ENCODE results near the gene IBA57.

The IBA57 gene

DNA sequence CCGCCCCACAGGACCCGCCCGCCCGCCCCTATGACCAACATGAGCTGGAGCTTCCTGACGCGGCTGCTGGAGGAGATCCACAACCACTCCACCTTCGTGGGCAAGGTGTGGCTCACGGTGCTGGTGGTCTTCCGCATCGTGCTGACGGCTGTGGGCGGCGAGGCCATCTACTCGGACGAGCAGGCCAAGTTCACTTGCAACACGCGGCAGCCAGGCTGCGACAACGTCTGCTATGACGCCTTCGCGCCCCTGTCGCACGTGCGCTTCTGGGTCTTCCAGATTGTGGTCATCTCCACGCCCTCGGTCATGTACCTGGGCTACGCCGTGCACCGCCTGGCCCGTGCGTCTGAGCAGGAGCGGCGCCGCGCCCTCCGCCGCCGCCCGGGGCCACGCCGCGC, 7.9 kb upstream of the IBA57 start:
- no peak for DNase-seq

DNA sequence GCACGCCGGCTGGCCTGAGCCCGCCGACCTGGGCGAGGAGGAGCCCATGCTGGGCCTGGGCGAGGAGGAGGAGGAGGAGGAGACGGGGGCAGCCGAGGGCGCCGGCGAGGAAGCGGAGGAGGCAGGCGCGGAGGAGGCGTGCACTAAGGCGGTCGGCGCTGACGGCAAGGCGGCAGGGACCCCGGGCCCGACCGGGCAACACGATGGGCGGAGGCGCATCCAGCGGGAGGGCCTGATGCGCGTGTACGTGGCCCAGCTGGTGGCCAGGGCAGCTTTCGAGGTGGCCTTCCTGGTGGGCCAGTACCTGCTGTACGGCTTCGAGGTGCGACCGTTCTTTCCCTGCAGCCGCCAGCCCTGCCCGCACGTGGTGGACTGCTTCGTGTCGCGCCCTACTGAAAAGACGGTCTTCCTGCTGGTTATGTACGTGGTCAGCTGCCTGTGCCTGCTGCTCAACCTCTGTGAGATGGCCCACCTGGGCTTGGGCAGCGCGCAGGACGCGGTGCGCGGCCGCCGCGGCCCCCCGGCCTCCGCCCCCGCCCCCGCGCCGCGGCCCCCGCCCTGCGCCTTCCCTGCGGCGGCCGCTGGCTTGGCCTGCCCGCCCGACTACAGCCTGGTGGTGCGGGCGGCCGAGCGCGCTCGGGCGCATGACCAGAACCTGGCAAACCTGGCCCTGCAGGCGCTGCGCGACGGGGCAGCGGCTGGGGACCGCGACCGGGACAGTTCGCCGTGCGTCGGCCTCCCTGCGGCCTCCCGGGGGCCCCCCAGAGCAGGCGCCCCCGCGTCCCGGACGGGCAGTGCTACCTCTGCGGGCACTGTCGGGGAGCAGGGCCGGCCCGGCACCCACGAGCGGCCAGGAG, 7.2 kb upstream of the IBA57 start:
- no peak for DNase-seq

DNA sequence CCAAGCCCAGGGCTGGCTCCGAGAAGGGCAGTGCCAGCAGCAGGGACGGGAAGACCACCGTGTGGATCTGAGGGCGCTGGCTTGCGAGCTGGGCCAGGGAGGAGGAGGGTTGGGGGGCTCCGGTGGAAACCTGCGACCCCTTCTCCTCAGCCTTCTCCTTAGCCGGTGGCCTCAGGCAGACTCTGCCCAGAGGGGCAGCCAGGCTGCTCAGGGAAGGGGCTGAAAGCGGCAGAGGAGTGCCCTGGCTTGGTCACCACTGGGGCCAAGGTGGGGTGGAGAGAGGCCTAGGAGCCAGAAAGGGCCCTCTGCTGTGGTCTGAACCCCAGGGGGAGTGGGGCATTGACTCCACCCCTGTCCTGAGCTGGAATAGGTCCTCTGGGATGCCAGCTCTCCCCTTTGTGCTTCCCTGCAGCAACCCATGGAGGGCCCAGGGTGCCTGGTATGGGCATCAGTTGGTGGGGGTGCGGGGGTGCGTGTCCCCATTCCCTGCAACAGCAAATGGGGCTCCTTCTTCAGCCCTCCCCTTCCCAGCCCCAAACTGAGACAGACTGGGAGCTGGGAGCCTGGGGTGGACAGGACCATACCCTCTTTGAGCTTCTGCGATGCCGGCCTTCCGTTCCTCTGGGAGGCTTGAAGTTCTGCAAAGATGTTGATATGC, 6.5 kb upstream of the IBA57 start:
- DNase-seq: no peak

DNA sequence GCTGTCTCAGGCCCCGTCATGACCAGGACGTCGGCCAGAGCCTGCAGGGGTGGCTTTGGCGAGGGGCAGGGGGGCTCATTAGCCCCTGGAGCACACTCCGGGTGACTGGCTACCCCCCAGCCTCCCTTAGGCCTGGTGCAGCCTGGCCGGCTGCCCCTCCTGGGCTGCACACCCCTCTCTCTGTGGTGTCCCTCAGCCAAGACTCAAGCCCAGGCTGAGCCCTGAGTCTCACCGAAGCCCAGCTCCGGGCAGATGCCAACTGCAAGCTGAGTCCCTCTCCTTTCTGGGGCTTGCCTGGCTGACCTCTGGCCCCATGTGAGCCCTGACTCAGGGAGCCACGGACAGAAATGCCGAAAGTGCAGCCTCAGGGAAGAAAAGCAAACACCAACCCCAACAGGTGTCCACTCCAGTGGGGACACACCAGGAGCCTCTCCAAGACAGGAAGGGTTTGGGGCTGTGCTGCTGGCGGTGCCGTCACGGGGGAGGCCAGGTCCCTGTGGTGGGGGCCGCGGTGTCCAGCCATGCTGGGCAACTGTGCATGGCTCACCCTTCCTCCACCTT, 5.3 kb upstream of the IBA57 start:
- no peak for DNase-seq

DNA sequence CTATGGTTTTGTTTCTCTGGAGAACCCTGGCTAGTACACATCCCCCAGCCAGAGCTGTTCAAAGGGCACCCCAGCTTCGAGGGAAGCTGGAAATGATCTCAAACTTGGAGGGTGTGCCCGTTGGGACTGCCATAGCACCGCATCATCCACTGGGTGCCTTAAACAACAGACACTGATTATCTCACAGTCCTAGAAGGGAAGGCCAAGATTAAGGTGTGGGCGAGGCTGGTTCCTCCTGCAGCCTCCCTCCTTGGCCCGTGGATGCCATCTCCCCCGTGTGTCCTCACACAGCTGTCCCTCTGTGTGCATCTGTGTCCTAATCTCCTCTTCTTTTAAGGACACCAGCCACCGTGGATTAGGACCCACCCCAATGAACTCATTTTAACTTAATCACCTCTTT, 4.2 kb upstream of the IBA57 start:
- peak; percentile 72 for DNase-seq

DNA sequence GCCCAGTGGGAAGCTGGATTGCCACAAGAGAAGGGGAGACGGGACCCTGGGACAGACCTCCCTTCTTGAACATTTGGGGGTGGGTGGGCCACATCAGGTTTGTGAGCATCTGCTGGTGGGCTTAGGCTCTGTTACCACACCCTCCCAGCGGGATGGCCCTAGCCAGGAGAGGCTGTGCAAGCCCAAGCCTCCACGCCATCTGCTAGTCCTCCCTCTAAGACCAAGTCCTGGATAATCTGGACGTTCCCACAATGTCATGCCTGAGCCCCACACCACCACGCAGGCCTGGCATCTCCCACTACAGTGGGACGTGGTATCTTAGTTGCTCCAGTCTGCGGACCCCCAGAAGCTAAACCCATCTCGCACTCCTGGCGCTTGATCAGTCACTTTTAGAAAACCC, 3.7 kb upstream of the IBA57 start:
- DNase-seq: no peak

DNA sequence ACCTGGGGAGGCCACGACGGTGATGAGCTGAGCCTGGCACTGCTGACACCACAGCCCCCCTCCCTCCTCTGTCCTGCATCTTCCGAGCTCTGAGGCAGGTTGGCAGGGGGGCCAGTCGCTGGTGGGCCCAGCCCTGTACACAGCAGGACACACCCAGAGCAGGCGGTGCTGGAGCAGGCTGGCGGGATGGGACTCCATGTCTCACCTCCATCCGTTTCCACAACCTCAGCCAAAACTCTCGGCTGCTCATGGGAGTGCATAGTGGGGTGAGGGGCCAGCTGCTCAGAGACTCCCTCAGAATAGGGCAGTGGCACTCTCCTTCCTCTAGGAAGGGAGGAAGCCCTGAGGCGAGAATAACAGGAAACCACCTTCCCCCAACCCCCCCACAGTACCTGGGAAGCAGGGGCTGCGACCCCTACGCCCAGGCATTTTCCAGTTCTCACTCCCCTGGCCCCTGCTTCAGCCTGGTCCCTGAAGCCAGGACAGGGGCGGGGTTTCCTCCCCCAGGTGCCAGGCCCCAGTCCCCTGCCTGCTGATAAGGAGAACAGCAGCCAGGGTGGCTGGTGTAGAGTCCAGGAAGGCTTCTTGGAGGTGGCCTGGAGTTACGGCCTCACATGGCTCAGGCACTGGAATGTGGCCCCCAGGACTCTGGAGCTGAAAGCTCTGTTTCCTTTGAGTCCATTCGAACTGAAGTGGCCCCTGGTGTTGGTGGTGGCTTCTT, 3.2 kb upstream of the IBA57 start:
- DNase-seq: peak; percentile 65

DNA sequence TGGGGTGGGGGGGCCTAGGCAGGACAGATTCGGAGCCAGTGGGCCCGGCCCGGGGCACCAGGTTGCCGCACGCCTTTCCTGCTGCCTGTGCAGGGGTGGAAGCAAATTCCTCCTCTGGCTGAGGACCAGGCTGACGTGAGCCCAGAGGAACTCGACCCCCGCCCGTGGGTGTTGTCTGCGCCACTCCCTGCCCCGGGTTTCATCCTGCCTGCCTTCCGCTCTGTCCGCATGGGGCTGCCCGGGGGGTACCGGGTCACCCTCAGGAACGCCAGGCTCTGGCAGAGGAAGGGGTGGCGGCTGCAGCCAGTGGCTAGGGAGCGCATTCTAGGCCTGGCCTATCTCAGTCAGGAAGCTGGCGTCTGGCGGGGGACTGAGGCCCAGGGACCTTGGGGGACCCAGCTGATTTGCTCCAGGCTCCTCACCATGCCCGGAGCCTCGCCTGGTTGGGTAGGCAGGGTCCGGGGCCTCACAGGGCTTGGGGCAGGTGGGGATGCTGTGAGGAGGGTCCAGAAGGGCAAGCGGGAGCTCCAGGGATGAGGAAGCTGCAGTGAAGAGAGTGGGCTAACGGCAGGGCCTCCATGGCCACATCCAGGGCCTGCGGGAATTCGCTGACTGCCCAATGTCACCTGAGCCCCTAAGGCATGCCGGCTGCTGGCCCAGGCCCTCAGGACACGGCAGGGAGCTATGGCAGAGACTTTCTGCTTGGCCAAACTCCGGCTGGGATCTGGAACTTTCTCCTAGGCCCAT, 2.4 kb upstream of the IBA57 start:
- no peak for DNase-seq

DNA sequence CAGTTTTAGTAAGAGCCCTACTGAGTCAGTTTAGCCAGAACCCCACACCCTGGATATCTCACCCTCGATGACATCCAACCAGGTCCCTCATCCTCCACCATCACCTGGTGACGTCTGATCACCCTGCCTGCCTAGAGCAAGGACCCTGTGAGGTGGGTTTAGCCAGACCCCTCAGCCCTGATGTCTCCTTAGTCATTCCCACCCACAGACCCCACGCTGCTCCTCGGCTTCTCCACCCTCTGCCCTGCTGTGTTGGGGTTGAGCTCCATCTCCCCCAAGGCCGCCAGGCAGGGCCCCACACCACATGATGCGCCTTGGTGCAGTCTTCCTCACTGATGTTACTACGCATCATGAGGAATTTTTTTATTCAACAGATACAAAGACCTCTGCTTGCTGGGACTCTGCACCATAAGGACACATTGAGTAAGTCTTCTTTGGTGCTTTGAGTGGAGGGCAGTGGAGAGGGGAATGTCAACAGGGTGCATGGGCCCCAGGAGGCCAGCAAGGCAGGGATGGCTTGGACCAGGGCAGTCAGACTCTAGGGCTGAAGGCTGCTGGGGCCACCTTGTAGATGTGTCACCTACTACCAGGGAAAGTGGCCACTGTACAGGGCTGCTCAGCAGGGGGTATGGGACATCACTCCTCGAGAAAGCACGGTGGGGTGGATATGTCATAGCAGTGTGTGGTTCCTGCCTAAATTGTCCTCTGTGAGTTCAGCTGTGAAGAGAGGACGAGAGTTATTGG, 1.7 kb upstream of the IBA57 start:
- DNase-seq: no peak

DNA sequence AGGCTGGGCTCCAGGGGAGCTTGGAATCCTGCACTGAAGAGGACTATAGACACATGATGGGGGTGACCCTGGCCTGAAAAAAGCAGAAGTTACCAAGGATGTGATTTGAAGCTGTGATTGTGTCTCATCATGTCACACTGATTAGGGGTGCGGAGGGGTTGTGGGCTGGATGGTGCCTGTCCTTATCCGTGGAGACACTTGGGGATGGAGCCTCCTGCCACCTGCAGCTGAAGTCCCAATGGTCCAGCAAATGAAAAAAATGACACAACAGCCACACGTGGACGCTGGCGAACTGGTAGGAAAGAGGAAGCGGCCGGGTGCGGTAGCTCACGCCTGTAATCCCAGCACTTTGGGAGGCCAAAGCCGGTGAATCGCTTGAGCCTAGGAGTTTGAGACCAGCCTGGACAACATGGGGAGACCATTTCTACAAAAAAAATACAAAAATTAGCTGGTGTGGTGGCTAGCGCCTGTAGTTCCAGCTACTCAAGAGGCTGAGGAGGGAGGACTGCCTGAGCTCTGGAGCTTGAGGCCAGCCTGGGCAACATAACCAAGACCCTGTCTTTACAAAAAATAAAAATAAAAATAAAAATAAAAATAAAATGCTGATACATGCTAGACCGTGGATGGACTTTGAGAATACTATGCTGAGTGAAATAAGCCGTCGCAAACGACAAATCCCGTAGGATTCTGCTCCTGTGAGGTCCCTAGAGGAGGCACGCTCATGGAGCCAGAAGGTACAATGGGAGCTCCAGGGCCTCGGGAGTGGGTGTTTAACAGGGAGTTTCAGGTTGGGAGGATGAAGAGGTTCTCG, 838 bp upstream of the IBA57 start:
- peak; percentile 44 for DNase-seq

DNA sequence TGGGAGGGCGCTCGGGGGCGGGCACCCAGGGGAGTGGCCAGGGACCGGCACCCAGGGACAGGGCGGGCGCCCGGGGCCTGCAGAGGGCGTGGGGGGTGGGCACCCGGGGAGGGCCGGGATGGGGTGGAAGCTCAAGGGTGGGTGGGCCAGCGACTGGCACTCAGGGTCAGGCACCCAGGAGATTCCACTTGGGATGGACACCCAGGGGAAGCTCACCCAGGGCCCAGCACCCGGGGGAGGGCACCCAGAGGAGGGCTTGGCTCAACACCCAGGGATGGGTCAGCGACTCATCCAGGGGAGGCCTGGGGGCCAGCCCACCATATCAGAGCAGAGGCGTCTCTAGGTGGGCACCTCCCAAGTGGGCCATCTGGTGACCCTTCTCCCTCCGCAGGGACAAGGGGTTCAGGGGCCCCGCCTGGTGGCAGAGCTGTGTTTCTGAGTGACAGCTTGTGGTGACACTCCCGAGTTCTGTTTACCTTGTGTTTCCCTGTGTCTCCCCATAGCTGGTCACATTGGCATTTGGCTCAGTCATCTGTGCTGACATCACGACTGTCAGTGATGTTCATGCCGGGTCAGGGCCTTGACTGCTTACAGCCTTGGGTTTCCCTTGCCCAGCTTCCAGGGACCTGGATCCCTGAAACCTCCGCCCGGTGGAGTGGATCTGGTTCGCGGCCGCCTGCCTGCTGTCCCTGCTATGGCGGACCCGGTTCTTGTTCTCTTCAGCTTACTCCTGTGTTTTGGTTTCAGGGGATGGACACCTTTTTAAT, 749 bp downstream of the IBA57 start:
- peak; percentile 83 for DNase-seq

DNA sequence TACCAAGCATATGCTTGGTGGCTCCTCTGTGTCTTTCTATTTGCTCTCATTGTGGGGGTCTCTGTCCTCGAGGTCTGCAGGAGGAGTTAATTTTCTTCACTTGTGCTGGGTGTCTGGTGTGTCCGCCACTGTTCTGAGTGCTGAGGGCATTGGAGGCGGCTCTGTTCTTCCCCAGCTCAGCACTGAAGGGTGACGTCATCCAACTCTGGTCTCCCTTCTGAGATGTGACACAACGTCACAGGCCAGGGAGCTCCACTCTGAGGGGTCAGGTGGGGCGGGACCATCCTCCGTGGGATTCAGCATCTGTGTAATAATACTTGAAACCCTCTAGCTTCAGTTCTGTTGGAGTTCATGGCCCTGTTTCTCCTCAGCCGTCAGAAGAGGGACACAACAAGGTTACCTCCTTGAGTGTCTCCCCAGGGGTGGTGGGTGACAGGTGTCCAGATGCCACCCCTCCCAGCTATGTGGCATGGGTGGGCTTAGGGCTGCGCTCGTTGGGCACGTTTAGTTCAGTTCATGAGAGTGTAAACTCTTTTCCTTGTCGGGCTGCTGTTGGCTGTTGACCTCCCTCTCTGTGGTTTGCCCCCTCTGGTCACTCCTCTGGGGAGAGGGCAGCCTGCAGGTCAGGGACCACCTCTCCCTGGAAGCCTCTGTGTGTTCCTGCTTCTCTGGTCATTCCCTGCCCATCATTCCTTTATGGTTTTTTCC, 3.1 kb downstream of the IBA57 start:
- no peak for DNase-seq

DNA sequence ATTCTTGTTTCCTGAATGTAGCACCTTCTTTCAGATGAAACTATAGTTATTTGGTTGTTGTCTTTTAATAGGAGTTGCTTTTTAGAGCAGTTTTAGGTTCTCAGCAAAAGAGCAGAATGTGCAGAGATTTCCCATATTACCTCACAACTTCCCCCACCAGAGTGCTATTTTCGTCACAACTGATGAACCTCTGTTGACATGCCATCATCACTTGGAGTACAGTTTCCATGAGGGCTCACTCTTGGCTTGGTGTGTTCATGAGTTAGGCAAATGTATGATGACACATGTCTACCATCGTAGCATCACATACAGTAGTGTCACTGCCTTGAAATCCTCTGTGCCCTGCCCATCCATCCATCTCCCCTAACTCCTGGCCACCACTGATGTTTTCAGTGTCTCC, 3.7 kb downstream of the IBA57 start:
- no peak for DNase-seq

DNA sequence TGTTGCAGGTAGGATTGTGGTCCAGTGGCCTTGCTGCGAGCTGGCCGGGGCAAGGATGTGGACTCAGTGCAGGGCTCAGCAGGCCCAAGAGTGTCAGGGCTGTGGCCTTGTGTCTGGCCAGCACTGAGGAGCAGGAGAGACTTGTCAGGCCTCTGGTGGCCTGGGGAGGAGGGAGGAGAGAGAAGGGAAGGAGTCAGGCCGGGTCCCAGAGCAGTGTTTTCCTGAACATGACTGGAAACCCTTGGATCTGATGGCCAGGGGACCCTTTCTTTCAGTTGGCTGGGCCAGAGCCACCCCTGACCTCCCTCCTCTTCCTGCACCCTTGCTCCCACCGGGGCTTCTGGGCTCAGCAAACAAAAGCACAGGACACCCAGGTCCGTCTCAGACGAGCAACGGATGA, 5.1 kb downstream of the IBA57 start:
- DNase-seq: no peak

DNA sequence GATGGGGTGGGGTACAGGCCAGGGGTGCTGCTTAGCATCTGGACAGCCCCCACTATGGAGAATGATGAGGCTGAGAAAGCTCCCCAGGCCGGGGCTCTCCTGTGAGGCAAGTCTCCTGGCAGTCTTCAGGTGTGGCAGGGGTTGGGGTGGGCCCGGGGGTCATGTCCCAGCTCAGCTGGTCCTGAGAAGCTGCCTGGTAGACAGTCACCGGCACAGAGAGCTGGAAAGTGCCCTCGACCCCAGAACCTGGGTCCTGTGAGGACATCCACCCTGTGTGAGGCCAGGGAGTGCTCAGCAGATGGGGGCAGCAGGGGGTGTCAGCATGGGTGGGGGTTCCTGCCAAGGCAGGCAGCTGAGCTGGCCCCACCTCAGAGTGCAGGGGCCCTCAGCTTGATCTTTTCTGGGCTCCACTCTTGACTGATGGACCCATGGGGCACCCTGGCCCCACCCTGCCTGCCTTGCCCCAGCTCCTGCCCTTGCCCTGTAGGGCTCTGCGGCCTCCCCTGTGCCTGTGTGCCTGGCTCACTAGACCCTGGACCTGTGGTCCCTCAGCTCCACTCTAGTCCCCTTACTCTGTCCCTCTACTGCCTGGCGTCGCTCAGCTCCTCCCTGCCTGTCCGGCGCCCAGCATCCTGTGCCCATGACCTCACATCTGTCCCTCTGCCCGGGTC, 5.8 kb downstream of the IBA57 start:
- DNase-seq: no peak

DNA sequence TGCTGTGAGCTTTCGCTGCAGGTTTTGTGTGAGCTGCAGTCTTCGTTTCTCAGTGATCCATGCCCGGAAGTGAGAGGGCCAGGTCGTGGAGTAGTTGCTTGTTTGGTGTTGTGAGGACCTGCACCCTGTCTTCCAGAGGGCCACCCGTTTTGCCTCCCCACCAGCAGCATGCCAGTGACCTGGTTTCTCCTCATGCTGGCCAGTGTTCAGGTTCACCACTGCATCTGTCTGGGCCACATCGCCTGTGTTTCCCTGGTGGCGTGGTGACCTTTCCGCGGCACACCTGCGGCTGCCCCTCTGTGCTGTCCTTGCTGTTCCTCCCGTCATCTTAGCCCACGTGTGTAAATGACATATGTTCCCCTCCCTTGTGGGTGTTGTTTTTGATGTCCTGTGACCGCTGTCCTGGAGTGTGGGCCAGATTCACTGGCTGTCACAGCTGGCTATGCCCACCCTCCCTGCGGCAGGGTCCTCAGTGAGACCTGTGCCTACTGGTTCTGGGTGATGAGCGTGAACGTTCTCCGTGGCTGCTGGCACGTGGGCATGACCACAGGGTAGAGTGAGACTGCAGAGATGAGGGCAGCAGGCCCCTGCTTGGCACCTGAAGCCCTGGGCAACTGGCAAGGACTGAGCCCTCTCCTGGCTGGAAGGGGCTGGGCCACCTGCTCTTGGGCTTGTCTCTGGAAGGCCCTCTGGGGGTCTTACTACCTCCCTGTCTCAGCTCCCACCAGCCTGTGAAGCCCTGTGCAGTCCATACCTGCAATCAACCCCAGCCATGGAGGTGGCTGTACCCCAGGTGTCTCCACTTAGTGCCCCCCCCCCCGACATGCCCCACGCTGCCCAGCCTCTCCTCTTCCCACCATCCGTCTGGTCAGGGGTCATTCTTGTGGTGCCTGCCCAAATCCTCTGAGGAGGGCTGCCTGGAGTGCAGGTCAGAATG, 7.3 kb downstream of the IBA57 start:
- no peak for DNase-seq

DNA sequence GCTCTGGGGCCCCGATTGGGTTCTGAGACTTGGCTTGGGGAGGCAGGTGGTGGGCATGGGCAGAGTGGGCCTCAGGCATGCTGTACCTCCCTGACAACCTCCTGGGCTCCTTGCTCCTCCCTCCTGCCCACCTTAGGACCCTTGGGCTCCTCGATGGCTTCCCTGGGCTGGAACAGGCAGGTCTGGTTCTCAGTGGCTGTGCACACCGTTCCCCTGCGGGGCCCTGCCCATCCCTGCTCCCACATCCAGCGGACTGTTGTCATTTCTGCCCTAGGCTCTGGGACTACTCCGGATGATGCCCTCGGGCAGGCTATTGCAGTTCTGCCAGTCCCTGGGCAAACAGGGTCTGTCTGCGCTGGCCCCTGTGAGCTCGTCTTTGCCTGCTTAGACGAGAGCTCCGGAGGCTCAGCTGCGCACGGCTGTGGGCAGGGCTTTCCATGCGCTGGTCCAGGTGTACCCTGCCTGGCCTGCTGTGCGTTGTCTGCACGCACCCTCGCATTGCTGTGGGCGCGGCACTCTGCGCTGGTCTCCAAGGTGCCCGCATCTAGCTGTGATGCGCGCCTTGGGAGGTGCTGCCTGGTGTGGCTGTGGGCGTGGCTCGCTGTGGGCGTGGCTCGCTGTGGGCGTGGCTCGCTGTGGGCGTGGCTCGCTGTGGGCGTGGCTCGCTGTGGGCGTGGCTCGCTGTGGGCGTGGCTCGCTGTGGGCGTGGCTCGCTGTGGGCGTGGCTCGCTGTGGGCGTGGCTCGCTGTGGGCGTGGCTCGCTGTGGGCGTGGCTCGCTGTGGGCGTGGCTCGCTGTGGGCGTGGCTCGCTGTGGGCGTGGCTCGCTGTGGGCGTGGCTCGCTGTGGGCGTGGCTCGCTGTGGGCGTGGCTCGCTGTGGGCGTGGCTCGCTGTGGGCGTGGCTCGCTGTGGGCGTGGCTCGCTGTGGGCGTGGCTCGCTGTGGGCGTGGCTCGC, 8.2 kb downstream of the IBA57 start:
- peak; percentile 39 for DNase-seq
